22Rv1 (cell line): Measurements from ENCODE around the gene CNTNAP2.

Source experiments
- CTCF ChIP-seq: fragments of 450-650 bp; IDR thresholded peaks from 2 replicates; pipeline ENCODE4 v1.5.1; 2017; ENCODE audit warnings: mild to moderate bottlenecking
- ZFX ChIP-seq: fragments of 450-650 bp; IDR thresholded peaks from 2 replicates; pipeline ENCODE4 v1.6.1; 2017; ENCODE audit warnings: antibody characterized with exemption, borderline replicate concordance

DNA sequence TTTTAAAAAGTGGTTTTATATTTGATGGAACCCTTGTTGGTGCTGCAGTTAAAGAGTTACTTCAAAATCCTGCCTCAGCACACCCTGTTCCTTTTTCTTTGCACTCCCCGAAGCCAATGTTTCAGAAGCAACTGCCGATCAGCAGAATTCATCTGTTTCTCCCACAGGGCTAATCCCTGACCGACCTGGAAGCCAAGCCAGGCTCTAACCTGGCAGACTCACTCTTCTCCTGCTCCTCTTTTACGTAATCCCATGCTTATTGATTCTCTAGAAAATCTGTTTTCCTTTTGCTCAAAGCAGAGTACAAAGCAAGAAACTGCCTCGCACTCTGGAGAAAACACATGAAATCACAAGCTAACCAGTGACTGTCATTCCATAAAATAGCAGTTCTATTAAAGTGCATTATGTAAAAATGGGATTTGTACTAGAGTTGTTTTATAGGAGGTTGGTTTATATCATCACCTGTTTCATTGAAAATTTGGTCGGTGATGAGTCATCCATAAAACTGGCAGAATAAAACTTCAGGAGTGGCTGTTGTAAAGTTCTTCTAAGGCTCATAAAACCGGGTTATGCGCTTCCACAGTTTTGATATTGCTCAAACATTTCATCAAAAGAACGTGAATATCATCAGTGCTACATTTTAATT, 99.9 kb downstream of the CNTNAP2 start:
- no peak for TF ChIP-seq CTCF
- TF ChIP-seq ZFX, result no peak
